IPS-18c (cell line): Measurements from ENCODE around the gene MGAT5B.
"Not testable (repeated sequence)": the region's sequence is repeated elsewhere in the genome, so short reads cannot be mapped to it uniquely, and the experiment has no call there.

ENCODE experiments used
- H3K4me3 ChIP-seq: 2 replicates; pipeline ENCODE4 v1.7.0; 2013; ENCODE audit warnings: low read depth, mild to moderate bottlenecking, low read length, moderate library complexity; ENCODE audit not compliant: insufficient read depth
- H3K9me3 ChIP-seq: one replicate; pipeline ENCODE4 v1.6.1; 2013; ENCODE audit warnings: mild to moderate bottlenecking, low read length, moderate library complexity; ENCODE audit not compliant: control insufficient read depth, insufficient read depth

MGAT5B gene

GRCh38 chr17:76968707-76969597, 100.7 kb downstream of the MGAT5B start:
- Histone ChIP-seq H3K4me3 (peak overlapping the region; percentile 44), H3K9me3 (no peaks in the 10 kb centered on the region)

GRCh38 chr17:76969598-76970172, 101.5 kb downstream of the MGAT5B start:
- Histone ChIP-seq H3K9me3 (no peaks in the 10 kb centered on the region), H3K4me3 (peak overlapping the region; percentile 44)

GRCh38 chr17:76970228-76970627, 102.0 kb downstream of the MGAT5B start:
- peak overlapping the region; percentile 9; the same call in 1 of the 2 replicates for H3K4me3 ChIP-seq
- H3K9me3 ChIP-seq, result not testable (repeated sequence)

DNA sequence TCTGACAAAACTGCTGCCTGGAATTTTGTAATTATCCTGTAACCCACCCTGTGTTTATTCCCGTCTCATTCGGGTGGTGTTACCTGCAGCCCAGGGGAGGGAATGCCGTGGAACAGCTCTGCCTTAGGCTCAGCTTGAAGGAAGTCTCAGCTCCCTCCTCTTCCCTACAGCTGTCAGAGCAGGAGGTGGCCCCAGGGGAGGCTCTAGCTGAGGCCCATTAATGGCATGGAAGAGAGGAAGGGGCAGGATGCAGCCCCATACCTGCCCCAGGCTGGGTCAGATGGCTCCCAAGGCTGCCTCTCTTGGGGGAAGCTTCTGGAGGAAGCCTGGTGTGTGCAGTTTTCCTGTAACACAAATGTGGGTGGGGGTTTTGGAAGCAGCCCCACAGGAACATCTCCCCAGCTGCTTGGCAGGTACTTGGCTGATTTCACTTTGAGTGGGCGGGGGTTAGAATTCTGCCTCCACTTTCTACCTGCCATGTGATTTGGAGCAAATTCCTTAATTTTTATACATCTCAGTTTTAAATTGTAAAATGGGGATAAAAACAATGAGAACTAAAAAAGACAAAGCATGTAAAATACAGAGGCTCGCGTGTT, 103.9 kb downstream of the MGAT5B start:
- peaks cover 2% of the 10 kb centered on the region for H3K9me3 ChIP-seq
- no peak overlapping the region; the same call in 1 of the 2 replicates for H3K4me3 ChIP-seq

- no peak overlapping the region for H3K4me3 ChIP-seq
- H3K9me3 ChIP-seq, result peaks cover 4% of the 10 kb centered on the region
Observed at GRCh38 chr17:76973040-76973439, 104.8 kb downstream of the MGAT5B start.

DNA sequence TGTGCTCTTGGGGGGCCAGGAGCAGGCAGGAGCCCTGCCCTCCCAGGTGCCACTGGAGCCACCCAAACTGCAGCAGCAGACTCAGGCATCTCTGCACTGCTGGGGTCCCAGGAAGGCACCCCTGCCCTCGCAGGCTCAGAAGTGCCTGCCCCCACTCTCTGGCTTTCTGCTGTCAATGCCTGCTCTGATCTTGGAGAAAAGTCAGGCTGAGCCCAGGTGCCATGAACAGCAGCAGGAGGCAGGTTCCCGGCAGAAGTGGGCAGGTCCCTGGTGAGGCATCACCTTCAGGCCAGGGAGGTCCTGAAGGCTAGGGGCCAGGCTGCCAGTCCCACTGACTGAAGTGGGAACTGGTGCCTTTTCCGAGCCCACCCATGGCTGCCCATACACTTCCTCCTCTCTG, 106.5 kb downstream of the MGAT5B start:
- Histone ChIP-seq H3K4me3 (no peak overlapping the region), H3K9me3 (peaks cover 6% of the 10 kb centered on the region)

- not testable (repeated sequence) for H3K4me3 ChIP-seq, H3K9me3 ChIP-seq
Observed at GRCh38 chr17:76978050-76978449, 109.8 kb downstream of the MGAT5B start.

DNA sequence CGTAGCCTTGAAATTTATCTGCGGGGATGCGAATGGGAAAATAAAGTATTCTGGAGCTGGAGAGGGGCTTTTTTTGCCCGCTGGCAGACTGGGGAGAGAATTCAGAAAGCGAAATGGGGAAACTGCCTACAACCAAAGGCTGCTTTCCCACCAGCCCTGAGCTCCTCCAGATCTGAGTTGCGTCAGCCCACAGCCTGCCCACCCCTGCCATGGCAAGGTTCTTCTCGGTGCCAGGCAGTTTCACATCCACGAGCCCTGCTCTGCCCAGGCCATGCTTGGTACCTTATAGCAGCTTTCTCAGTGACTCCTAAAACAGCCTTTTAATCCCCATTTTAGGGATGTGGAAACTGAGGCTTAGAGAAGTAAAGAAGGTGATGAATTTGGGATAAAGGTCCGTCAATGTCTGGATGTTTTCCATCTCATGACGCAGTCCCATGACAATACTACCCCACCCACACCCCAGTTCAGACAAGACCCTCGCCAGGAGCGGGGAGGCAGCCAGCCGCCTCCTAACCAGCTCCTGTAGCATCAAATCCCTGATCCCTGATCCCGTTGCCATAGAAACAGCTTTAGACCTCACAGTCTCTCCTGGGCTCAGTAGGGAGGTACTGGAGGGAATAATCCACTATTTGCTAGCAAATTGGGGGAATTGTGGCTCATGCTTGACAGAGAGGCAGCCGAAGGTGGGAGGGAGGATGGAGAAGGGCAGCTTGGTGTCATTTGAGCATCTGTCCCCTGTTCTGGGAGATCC, 113.5 kb downstream of the MGAT5B start:
- H3K9me3 ChIP-seq, result peaks cover 4% of the 10 kb centered on the region
- no peak overlapping the region for H3K4me3 ChIP-seq

- Histone ChIP-seq H3K4me3 (no peak overlapping the region; the same call in 1 of the 2 replicates), H3K9me3 (peaks cover 4% of the 10 kb centered on the region)
Observed at GRCh38 chr17:76982408-76983074, 114.3 kb downstream of the MGAT5B start.

DNA sequence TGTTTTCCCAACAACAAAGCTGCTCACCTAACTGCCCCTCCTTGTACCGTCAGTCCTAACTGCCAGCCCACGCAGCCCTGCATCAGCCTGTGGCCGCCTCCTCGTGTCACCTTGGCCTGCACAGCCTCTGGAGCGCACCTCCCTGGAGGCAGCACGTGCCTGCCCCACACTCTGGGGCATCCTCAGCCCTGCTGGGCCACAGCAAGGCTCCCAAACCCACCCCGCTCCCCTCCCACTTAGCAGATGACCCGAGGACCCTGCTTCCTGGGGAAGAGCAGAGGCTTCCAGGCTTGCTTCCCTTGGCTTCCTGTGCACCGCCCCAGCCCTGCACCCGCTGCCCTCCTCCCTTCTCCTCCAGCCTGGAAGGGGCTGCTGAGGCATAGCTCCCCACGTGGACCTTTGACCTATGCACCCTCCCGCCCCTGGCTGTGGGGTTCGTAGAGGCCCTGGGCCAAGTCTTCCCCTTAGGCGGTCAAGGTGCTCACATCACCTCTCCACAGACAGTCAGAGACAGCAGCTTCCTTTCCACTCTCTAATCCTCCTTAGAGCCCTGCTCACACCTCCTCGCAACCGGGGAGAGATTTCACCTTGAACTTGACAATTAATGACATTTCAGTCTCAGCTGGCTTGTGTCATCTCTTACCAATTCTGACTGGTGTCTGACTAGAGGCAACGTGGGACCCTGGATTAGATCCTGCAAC, 115.0 kb downstream of the MGAT5B start:
- Histone ChIP-seq H3K4me3 (no peak overlapping the region; the same call in 1 of the 2 replicates), H3K9me3 (peaks cover under 1% of the 10 kb centered on the region)

- Histone ChIP-seq H3K4me3 (no peak overlapping the region), H3K9me3 (no peaks in the 10 kb centered on the region)
Observed at GRCh38 chr17:76986365-76986764, 118.2 kb downstream of the MGAT5B start.

DNA sequence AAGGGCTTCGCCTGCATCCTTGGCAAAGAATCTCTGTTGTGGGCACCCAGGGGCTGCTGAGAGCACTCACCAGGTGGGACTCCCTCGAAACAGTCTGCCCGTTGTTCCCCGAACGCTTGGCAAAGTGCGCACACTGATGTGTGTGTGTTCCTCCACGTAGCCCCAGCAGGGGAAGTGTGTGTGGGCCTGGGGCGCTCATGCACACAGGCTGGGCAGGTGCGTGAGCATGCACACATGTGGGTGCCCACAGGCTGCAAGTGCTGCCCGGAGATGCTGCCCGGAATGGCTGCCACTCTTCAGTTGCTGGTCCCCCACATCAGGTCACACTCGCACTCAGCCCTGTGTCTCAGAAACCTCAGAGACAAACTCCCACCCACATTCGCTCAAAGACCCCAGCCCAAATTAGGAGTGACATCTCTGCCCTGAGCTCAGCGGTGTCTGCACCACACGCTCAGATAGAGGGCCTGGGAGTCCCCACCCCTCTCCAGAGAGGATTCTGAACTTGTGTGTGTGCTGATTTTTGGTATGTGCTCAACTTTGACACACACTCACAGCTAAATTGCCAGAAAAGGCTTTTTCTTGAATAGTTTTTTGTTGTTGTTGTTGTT, 119.4 kb downstream of the MGAT5B start:
- Histone ChIP-seq H3K9me3 (no peaks in the 10 kb centered on the region), H3K4me3 (no peak overlapping the region)

DNA sequence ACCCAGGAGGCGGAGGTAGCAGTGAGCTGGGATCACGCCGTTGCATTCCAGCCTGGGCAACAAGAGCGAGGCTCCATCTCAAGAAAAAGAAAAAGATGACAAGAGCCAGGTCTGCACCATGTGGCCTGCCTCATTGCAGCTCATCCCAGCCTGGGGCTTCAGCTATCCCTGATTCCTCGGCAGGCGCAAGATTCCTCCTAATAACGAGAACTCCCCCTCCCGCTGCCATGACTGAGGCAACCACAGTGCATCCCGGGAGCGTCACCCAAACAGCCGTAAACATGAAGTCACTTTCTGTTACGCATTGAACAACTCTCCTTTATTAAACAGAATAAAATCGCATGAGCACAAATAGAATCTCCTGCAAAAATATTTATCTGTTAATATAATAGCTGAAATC, 120.6 kb downstream of the MGAT5B start:
- no peak overlapping the region for H3K4me3 ChIP-seq
- no peaks in the 10 kb centered on the region for H3K9me3 ChIP-seq

DNA sequence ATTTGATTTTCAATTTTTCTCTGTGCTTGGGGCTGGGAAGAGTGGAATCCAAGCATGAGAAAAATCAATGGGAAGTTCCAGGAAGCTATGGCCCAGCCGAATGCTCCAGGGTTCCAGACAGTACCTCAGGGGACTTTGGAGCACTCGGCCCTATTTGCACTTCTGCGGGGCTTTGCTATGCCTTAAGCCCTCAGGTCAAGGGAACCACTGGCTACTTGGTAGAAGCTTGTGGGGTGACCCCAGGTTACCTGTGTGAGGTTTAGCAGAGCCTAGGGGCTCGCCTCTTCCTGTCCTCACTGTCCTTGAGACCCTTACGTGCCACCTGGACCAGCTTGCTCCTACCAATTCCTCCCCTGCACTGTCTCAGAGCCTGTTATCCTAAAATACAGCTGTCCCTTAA, 121.3 kb downstream of the MGAT5B start:
- H3K4me3 ChIP-seq, result no peak overlapping the region
- H3K9me3 ChIP-seq, result no peaks in the 10 kb centered on the region

DNA sequence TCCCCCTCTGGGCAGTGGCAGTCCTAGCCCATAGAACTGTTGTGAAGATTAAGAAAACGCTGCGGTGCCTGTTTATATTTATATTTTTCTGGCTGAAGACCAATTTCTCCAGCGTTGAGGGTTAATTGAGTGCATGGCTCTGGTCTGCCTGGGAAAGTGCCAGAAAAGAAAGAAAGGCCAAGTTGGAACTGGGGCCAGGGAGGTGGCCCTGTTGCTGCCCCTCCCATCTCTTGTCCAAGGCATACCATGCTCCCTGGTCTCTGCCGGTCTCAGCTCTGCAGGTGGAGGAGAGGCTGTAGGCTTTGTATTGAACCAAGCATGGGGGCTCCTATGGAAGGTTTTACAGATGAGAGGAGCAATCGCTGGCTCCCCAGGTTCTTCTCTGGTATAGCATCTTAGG, 124.7 kb downstream of the MGAT5B start:
- Histone ChIP-seq H3K9me3 (no peaks in the 10 kb centered on the region), H3K4me3 (no peak overlapping the region)

DNA sequence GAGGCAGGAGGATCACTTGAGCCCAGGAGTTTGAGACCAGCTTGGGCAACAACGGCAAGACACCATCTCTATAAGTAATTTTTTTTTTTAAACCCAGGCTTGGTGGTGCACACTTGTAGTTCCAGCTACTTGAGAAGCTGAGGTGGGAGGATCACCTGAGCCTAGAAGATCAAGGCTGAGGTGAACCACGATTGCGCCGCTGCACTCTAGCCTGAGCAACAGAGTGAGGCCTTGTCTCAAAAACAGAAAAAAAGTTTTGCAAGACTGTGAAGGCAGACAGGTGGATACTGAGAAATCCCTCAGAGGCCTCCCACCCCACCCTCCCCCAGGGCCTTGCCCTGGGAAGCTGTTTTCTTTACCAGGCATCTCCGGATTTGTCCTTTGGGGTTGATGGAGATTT, 125.4 kb downstream of the MGAT5B start:
- H3K4me3 ChIP-seq, result no peak overlapping the region
- no peaks in the 10 kb centered on the region for H3K9me3 ChIP-seq
